HG02798 (cell line): ENCODE measurements around the gene FSTL4.

Source experiments
- ATAC-seq: cut with Tn5 transposase; IDR thresholded peaks from one replicate; pipeline ENCODE4 v1.9.1; 2021; ENCODE audit warnings: mild to moderate bottlenecking; ENCODE audit not compliant: unreplicated experiment, poor library complexity

The FSTL4 gene

GRCh38 chr5:133485468-133485867, 126.9 kb downstream of the FSTL4 start:
- no peak for ATAC-seq

- ATAC-seq, result no peak
Observed at GRCh38 chr5:133483406-133484090, 128.8 kb downstream of the FSTL4 start.

DNA sequence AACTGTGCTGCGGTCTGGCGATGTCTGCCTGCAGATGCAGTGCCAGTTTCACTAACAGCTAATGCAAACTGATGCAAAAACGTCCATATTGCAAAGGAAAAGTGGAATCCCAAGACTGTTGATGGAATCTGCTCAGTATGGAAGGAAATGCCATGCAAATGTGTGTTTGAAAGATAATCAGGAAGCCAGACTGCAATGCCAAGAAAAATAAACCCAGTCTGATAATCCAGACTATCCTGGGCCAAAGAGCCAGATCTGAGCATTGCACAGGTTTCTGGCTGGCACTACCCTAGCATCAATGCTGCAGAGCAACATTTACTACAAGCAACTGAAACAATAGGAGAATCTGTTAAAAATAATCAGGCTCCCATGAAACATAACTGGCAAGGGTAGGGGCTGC, 130.3 kb downstream of the FSTL4 start:
- ATAC-seq, result no peak

DNA sequence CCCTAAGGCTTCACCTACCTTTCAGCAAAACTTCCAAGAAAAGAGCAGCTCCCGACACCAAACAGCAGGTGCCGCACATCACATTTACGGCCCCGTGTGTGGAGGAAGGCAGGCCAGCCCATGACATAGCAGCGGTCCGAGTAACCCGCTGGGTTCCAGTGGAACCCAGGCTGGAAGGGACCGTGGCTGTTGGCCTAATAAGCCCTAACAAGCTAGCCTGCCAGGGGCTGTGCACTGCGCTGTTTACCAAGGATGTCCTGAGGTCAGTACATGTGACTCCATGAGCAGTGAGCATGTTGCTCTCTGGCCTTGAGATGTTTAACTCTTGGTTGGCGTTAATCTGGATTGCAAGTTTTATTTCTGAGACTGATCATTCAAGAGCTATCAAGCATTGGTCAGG, 131.5 kb downstream of the FSTL4 start:
- no peak for ATAC-seq

- ATAC-seq, result no peak
Observed at GRCh38 chr5:133480366-133480765, 132.0 kb downstream of the FSTL4 start.

- no peak for ATAC-seq
Observed at GRCh38 chr5:133478199-133478985, 133.9 kb downstream of the FSTL4 start.

DNA sequence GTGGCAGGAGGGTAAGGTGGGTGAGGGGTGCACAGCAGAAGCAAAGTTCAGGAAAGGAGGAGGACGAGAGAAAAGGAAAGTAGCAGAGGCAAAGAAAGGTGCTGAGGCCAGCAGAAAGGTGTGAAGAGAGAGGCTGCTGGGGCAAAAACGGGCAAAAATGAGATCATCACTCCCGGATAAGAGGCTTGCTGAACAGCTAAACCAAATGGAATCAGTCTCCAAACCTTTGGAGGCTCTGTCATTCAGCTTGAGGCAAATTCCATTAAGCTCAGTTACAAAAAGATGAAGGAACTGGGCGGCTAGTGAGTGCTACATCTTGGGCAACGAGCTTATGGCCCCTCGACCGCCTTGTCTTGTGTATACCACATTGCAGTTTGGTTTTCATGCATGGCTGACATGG, 136.4 kb downstream of the FSTL4 start:
- no peak for ATAC-seq

DNA sequence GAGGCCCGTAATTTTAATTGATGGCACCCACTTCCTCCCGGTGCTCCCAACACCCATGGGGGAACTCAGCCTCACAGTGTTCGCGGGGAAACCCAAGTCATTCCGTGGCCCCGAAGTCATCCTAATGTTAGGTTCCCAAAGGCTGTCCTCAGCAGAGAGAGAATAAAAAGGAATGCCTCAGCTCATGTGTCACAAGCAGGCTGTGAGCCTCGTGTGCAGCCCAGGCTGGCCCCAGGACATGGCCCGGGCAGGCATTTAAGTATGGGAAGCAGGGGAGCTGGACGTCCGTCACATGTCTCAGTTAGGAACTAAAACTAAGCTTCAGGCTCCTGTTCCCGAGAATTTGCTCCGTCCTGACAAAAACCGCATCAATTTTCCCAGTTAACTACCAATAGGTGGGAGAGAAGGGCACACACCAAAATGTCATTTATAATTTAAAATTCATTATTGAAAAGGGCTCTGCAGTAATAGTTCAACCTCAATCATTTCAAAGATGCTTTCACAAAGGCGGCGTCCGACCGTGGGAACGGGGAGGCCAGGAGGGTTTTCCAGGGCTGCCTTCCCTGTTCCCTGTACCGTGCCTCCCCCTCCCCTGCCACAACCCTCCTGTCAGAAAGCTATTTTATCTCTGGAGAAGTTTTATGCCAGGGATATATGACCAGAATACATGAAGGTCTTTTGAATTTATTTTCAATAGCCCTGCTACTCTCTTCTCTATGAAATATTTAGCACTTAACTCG, 137.3 kb downstream of the FSTL4 start:
- ATAC-seq, result no peak

DNA sequence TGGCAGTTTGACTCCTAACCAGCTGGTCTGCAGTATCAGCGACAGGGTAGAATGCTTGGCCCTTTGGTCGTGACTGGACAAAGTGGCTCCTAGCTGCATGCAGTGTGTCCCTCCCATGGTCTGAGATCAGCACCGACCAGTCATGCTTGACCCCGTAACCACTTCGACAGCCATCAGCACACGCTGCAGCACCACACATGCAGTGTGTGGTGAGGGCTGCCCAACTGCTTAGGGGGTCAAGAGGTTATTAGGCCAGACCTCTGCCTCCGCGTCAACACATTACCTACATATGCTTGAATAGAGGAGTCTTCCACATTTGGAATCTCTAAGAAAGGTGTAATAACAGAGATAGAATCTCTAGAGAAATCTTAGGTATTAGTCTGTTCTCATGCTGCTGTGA, 139.1 kb downstream of the FSTL4 start:
- ATAC-seq, result no peak

DNA sequence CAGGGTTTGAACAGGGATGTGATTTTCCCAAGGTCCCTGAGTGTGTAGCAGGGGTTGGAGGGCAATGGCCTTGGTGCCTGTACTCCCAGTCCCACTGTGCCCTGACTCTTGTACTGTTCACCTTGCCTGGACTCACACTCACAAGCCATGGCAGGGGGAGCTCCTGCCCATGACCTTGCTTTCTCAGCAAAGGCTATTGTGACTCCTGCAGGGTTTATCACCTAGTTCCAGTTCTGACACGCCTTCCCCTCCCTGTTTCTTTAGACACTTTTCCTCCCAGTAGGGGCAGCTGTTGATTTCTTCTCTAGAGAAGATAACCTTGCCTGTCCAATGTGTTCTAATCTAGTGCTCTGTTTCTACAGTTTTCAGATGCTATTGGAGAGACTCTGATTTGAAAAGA, 139.5 kb downstream of the FSTL4 start:
- ATAC-seq, result no peak

DNA sequence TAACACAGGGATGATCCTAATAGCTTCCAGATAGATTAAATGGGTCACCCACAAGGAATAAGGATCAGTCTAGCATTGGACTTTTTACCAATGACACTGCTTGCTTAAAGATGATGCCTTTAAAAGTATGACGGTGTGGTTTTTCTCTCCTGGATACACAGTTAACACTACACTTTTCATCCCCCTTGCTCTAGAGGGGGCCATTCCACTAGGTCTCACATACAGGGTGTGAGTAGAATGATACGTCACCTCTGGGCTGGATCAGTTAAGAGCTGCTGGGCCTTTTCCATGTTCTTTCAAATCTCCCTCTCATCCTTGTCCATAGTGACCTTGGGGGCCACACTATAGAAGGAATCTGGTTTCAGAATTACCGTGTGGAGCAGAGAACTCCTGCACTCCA, 140.6 kb downstream of the FSTL4 start:
- no peak for ATAC-seq

GRCh38 chr5:133470841-133471240, 141.5 kb downstream of the FSTL4 start:
- ATAC-seq, result no peak

DNA sequence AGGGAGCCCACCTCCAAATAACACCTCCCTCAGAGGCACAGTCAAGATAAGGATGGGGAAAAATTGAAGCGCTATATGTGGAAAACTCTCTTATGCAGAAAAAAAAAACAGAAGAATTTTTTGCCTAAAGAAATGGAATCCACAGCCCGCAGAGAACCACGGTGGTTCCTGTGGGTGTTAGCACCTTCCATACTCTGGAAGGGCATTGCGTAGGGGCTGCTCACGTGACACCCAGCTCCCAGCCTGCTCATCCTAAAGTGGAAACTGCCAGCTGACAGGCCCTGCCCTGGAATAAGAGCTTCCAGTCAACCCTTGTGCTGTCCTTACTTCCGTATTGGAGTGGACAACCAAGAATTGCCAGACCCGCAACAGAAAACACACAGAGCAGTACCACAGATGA, 142.5 kb downstream of the FSTL4 start:
- no peak for ATAC-seq

DNA sequence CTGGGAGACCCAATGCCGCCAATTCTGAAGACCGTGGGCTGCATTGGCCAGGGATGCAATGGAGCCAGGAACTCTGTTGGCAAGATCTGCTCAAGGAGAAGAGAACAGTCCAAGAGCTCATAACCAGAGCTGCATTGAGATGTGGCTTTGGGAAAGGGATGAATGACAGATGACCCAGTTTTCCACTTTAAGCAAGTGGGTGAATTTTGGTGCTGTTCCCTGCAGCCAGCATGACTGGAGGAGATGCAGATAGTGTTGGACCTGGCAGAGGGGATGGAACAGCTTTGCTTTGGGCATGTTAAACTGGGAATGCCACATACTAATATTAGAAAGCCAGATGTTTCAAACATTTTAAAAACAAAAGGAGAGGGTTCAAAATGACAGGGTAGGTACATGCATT, 143.1 kb downstream of the FSTL4 start:
- no peak for ATAC-seq

GRCh38 chr5:133468596-133468995, 143.7 kb downstream of the FSTL4 start:
- no peak for ATAC-seq

GRCh38 chr5:133467826-133468463, 144.4 kb downstream of the FSTL4 start:
- no peak for ATAC-seq

DNA sequence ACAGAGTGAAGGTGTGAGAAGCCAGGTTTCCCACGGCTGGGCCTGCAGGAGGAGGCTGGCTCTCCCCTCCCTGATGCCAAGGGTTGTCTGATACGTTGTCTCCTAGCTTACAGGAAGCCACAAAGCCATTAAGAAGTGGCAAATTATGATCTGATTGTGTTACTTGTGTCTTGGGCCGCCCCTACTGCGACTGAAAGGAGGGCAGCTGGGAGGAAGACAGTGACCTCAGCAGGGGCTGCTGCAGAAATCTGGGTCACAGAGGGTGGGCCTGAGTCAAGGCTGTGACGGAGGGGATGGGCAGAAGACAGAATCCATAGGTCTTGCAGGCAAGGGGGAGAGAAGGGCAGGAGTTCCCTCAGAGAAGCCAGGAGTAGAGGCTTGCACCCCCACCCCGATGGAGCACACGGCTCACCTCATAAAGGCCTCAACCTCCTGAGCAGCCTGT, 145.0 kb downstream of the FSTL4 start:
- ATAC-seq, result no peak

DNA sequence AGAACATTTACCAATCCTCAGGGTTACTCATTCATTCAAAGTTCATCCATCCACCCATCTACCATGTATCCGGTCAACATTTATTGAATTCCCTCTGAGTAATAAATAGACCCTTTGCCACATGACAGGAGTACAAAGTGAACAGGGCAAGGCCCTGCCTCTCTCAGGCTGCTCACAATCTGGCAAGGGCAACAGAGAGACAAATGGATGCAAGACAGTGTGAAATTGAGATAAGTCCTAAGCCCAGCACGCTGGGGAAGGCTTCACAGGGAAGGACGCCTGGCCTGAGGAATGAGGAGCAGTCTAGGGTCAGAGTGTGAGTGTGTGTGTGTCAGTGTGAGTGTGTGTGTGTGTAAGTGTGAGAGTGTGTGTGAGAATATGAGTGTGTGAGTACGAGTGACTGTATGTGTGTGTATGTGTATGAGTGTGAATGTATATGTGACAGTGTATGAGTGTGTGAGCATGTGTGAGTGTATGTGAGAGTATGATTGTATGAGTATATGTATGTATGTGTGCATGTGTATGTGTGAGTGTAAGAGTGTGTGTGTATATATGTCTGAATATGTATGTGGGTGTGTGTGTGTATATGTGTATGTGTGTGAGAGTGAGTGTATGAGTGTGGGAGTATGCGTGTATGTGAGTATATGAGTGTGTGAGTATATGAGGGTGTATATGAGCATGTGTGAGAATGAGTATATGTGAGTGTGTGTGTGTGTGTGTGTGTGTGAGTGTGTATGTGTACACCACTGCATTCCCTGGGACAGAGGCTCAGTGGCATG, 145.6 kb downstream of the FSTL4 start:
- ATAC-seq, result no peak

GRCh38 chr5:133464013-133464412, 148.3 kb downstream of the FSTL4 start:
- ATAC-seq, result no peak
